Measurements from ENCODE around the gene ATAD2B. TPM values are rescaled to one million over a fixed set of nuclear protein-coding genes. Genes with fewer than 3 reads are reported as not detected.
"Not testable (repeated sequence)": the region's sequence is repeated elsewhere in the genome, so short reads cannot be mapped to it uniquely, and the experiment has no call there.

The ATAD2B gene
- 10 to 100 TPM; 39.0 to 56.9 (median 45.2) TPM for total RNA-seq

GRCh38 chr2:23926750-23927571 is at the start of gene ATAD2B:
ATAD2B (minus strand) TSS chr2:23927123; CDS start chr2:23926770, 353 bp downstream.
- H3K4me3 ChIP-seq = peak within 1 kb of the TSS; percentile 83 to 99 (median 90)
- DNase-seq (ENCODE audit: low spot score in 2 of 2) = peak; percentile 71 to 76
- H3K36me3 ChIP-seq = peaks cover 0 to 15% (median 0%) of the 10 kb centered on the region in 3 donors
- WGBS, 2 donors = 0 to 1% methylated on average over 28 to 35 of the region's 88 CpGs
- peaks cover 0 to 50% (median 18%) of the 10 kb centered on the region in 4 donors for H3K4me1 ChIP-seq
- peak within 1 kb of the TSS; percentile 96 to 100 (median 98) for H3K27ac ChIP-seq
- TF ChIP-seq POLR2A (IDR thresholded peaks at IDR 0.05) = peak; percentile 72 to 84
- TF ChIP-seq CTCF (IDR thresholded peaks at IDR 0.05) = peak; percentile 89 to 97 (median 96)
- TF ChIP-seq EP300 (IDR thresholded peaks at IDR 0.05) = peak in 1 of 2 donors; percentile 91
- no peaks in the 10 kb centered on the region for H3K27me3 ChIP-seq
- H3K9me3 ChIP-seq = no peaks in the 10 kb centered on the region

- Histone ChIP-seq H3K27me3 (no peaks in the 10 kb centered on the region), H3K9me3 (no peaks in the 10 kb centered on the region), H3K27ac (no peak overlapping the region), H3K4me1 (peaks cover 0 to 9% (median 0%) of the 10 kb centered on the region in 4 donors), H3K36me3 (peaks cover 0 to 51% (median 0%) of the 10 kb centered on the region in 3 donors), H3K4me3 (no peak overlapping the region)
- no peak for DNase-seq (ENCODE audit: low spot score in 2 of 2)
- 98% methylated on average over 4 of the region's 4 CpGs for WGBS, 2 donors
- no peak for TF ChIP-seq EP300 (IDR thresholded peaks at IDR 0.05)
- no peak for TF ChIP-seq POLR2A (IDR thresholded peaks at IDR 0.05)
- no peak for TF ChIP-seq CTCF (IDR thresholded peaks at IDR 0.05)
Observed at GRCh38 chr2:23967846-23968245, 40.9 kb upstream of the ATAD2B start.

GRCh38 chr2:23954325-23955014 is 27.5 kb upstream of the ATAD2B start:
- no peak overlapping the region for H3K4me3 ChIP-seq
- H3K27me3 ChIP-seq = no peaks in the 10 kb centered on the region
- H3K9me3 ChIP-seq = no peaks in the 10 kb centered on the region
- no peak overlapping the region for H3K27ac ChIP-seq
- WGBS, 2 donors = 92 to 93% methylated on average over 6 of the region's 6 CpGs
- peaks cover 0 to 19% (median 0%) of the 10 kb centered on the region in 3 donors for H3K36me3 ChIP-seq
- no peak for DNase-seq (ENCODE audit: low spot score in 2 of 2)
- H3K4me1 ChIP-seq = peaks cover 0 to 15% (median 0%) of the 10 kb centered on the region in 4 donors
- TF ChIP-seq CTCF (IDR thresholded peaks at IDR 0.05) (no peak), EP300 (IDR thresholded peaks at IDR 0.05) (no peak), POLR2A (IDR thresholded peaks at IDR 0.05) (no peak)

GRCh38 chr2:23953625-23954024 is 26.7 kb upstream of the ATAD2B start:
- DNase-seq (ENCODE audit: low spot score in 2 of 2) = no peak
- Histone ChIP-seq H3K27ac (no peak overlapping the region), H3K9me3 (no peaks in the 10 kb centered on the region), H3K27me3 (no peaks in the 10 kb centered on the region), H3K4me3 (no peak overlapping the region), H3K36me3 (peaks cover 0 to 12% (median 0%) of the 10 kb centered on the region in 3 donors), H3K4me1 (peaks cover 0 to 15% (median 0%) of the 10 kb centered on the region in 4 donors)
- no peak for TF ChIP-seq POLR2A (IDR thresholded peaks at IDR 0.05)
- no peak for TF ChIP-seq CTCF (IDR thresholded peaks at IDR 0.05)
- no peak for TF ChIP-seq EP300 (IDR thresholded peaks at IDR 0.05)

- H3K36me3 ChIP-seq; H3K9me3 ChIP-seq; H3K27ac ChIP-seq; H3K4me3 ChIP-seq; DNase-seq (ENCODE audit: low spot score in 2 of 2); H3K27me3 ChIP-seq: not testable (repeated sequence)
- 87 to 99% methylated on average over 3 of the region's 3 CpGs for WGBS, 2 donors
- H3K4me1 ChIP-seq = peaks cover 0 to 15% (median under 1%) of the 10 kb centered on the region in 4 donors
Observed at GRCh38 chr2:23952558-23952957, 25.6 kb upstream of the ATAD2B start.
